Glomerular visceral epithelial cell (primary cell): ENCODE measurements around the gene DRAXIN.

Experiments
- DNase-seq: peaks from one replicate; pipeline ENCODE4 v3.0.0-alpha.2; 2016; ENCODE audit errors: extremely low spot score

DRAXIN gene

GRCh38 chr1:11691302-11691914 is at the start of gene DRAXIN:
TSS of gene DRAXIN (plus strand) at chr1:11691710. CDS start at chr1:11706259, 14,549 bp downstream.
- DNase-seq, result no peak

GRCh38 chr1:11641776-11642305 is 49.7 kb upstream of the DRAXIN start:
- DNase-seq, result no peak

GRCh38 chr1:11642418-11643017 is 49.0 kb upstream of the DRAXIN start:
- peak; percentile 61 for DNase-seq

GRCh38 chr1:11643782-11644181 is 47.7 kb upstream of the DRAXIN start:
- no peak for DNase-seq

- DNase-seq, result no peak
Measured at GRCh38 chr1:11645270-11645669, 46.2 kb upstream of the DRAXIN start.

GRCh38 chr1:11645670-11646265 is 45.7 kb upstream of the DRAXIN start:
- peak; percentile 70 for DNase-seq

GRCh38 chr1:11646317-11646716 is 45.2 kb upstream of the DRAXIN start:
- DNase-seq, result no peak

GRCh38 chr1:11647333-11647732 is 44.2 kb upstream of the DRAXIN start:
- DNase-seq, result no peak

- no peak for DNase-seq
Measured at GRCh38 chr1:11648039-11648438, 43.5 kb upstream of the DRAXIN start.

- no peak for DNase-seq
Measured at GRCh38 chr1:11648732-11649158, 42.8 kb upstream of the DRAXIN start.

- DNase-seq, result no peak
Measured at GRCh38 chr1:11649237-11649623, 42.3 kb upstream of the DRAXIN start.

- no peak for DNase-seq
Measured at GRCh38 chr1:11649624-11650330, 41.7 kb upstream of the DRAXIN start.

- peak; percentile 64 for DNase-seq
Measured at GRCh38 chr1:11650331-11650991, 41.0 kb upstream of the DRAXIN start.

GRCh38 chr1:11651017-11651416 is 40.5 kb upstream of the DRAXIN start:
- DNase-seq, result no peak

- no peak for DNase-seq
Measured at GRCh38 chr1:11652203-11652780, 39.2 kb upstream of the DRAXIN start.

- DNase-seq, result peak; percentile 29
Measured at GRCh38 chr1:11653101-11653860, 38.2 kb upstream of the DRAXIN start.

- no peak for DNase-seq
Measured at GRCh38 chr1:11653861-11654136, 37.7 kb upstream of the DRAXIN start.

GRCh38 chr1:11654137-11654938 is 37.2 kb upstream of the DRAXIN start, which contains the start of the genes FBXO2 and FBXO44:
TSS of gene FBXO2 (minus strand) at chr1:11654429. CDS start at chr1:11654340, 89 bp downstream.
TSS of gene FBXO44 (plus strand) at chr1:11654877. CDS start at chr1:11655836, 959 bp downstream.
- DNase-seq, result peak; percentile 34

- DNase-seq, result no peak
Measured at GRCh38 chr1:11654939-11655808, 36.3 kb upstream of the DRAXIN start.
